ENCODE data around the gene RAB24.

DNA sequence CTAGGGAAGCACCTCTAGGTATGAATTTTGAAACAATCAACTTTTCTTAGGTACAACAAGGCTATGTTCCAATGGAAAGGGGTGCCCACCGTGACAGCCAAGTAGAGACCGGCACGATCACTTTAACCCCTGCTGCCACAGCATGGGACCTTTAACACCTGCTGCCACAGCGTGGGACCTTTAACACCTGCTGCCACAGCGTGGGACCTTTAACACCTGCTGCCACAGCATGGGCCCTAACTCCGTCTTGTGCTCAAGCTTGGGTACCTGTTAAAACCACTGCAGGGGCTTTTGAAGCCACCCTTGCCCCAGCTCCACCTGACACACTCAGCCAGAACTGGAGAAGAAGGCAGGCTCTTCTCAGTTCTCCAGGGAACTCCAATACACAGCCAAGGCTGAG lies 26.4 kb upstream of the RAB24 start:
- TF ChIP-seq, protein P1, sequence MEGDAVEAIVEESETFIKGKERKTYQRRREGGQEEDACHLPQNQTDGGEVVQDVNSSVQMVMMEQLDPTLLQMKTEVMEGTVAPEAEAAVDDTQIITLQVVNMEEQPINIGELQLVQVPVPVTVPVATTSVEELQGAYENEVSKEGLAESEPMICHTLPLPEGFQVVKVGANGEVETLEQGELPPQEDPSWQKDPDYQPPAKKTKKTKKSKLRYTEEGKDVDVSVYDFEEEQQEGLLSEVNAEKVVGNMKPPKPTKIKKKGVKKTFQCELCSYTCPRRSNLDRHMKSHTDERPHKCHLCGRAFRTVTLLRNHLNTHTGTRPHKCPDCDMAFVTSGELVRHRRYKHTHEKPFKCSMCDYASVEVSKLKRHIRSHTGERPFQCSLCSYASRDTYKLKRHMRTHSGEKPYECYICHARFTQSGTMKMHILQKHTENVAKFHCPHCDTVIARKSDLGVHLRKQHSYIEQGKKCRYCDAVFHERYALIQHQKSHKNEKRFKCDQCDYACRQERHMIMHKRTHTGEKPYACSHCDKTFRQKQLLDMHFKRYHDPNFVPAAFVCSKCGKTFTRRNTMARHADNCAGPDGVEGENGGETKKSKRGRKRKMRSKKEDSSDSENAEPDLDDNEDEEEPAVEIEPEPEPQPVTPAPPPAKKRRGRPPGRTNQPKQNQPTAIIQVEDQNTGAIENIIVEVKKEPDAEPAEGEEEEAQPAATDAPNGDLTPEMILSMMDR (IDR thresholded peaks at IDR 0.05): no peak
- TF ChIP-seq, protein P2, sequence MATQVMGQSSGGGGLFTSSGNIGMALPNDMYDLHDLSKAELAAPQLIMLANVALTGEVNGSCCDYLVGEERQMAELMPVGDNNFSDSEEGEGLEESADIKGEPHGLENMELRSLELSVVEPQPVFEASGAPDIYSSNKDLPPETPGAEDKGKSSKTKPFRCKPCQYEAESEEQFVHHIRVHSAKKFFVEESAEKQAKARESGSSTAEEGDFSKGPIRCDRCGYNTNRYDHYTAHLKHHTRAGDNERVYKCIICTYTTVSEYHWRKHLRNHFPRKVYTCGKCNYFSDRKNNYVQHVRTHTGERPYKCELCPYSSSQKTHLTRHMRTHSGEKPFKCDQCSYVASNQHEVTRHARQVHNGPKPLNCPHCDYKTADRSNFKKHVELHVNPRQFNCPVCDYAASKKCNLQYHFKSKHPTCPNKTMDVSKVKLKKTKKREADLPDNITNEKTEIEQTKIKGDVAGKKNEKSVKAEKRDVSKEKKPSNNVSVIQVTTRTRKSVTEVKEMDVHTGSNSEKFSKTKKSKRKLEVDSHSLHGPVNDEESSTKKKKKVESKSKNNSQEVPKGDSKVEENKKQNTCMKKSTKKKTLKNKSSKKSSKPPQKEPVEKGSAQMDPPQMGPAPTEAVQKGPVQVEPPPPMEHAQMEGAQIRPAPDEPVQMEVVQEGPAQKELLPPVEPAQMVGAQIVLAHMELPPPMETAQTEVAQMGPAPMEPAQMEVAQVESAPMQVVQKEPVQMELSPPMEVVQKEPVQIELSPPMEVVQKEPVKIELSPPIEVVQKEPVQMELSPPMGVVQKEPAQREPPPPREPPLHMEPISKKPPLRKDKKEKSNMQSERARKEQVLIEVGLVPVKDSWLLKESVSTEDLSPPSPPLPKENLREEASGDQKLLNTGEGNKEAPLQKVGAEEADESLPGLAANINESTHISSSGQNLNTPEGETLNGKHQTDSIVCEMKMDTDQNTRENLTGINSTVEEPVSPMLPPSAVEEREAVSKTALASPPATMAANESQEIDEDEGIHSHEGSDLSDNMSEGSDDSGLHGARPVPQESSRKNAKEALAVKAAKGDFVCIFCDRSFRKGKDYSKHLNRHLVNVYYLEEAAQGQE (IDR thresholded peaks at IDR 0.05; ENCODE audit: insufficient read depth in 1 of 2, low read depth in 2 of 2, low read length in 1 of 2): no peak

Data from Panc1 (cell line).